SKM-1 treated with dmso at 0.1 percent for 144 hours (cell line): Measurements from ENCODE around the gene PACSIN1.

Experiments used
- DNase-seq: peaks from one replicate; lab custom pipeline; 2025; ENCODE audit not compliant: unreplicated experiment; lab: John Stamatoyannopoulos, UW

The PACSIN1 gene

GRCh38 chr6:34560366-34561226, 94.7 kb downstream of the PACSIN1 start:
- no peak for DNase-seq

GRCh38 chr6:34561227-34561530, 95.3 kb downstream of the PACSIN1 start:
- no peak for DNase-seq

- DNase-seq, result no peak
Observed at GRCh38 chr6:34562350-34562749, 96.5 kb downstream of the PACSIN1 start.

GRCh38 chr6:34562861-34563512, 97.1 kb downstream of the PACSIN1 start:
- DNase-seq, result no peak

- DNase-seq, result no peak
Observed at GRCh38 chr6:34563513-34563870, 97.6 kb downstream of the PACSIN1 start.

- no peak for DNase-seq
Observed at GRCh38 chr6:34564181-34564580, 98.3 kb downstream of the PACSIN1 start.

- no peak for DNase-seq
Observed at GRCh38 chr6:34565722-34566137, 99.9 kb downstream of the PACSIN1 start.

- DNase-seq, result no peak
Observed at GRCh38 chr6:34566830-34567546, 101.1 kb downstream of the PACSIN1 start.

- no peak for DNase-seq
Observed at GRCh38 chr6:34568341-34569201, 102.7 kb downstream of the PACSIN1 start.

GRCh38 chr6:34569361-34569973, 103.6 kb downstream of the PACSIN1 start:
- no peak for DNase-seq

GRCh38 chr6:34570066-34570833, 104.4 kb downstream of the PACSIN1 start:
- DNase-seq, result no peak

GRCh38 chr6:34571388-34571787, 105.5 kb downstream of the PACSIN1 start:
- no peak for DNase-seq

GRCh38 chr6:34572021-34572420, 106.1 kb downstream of the PACSIN1 start:
- DNase-seq, result no peak

- no peak for DNase-seq
Observed at GRCh38 chr6:34572585-34572984, 106.7 kb downstream of the PACSIN1 start.

GRCh38 chr6:34573567-34574183, 107.8 kb downstream of the PACSIN1 start:
- DNase-seq, result no peak

GRCh38 chr6:34574647-34575293, 108.9 kb downstream of the PACSIN1 start:
- DNase-seq, result no peak

- no peak for DNase-seq
Observed at GRCh38 chr6:34575326-34575725, 109.5 kb downstream of the PACSIN1 start.

GRCh38 chr6:34576286-34576955, 110.5 kb downstream of the PACSIN1 start:
- no peak for DNase-seq
